Peyer's patch (tissue), 4 donors: Measurements from ENCODE around the gene BBLN.

Experiments
- CTCF ChIP-seq, 6 experiments: fragments of 450-650 bp in 4 of 6; fragments of 200-600 bp in 2 of 6; sonication (generic) in 1 of 6; IDR thresholded peaks; one replicate each; pipeline ENCODE4 v1.5.1; 2017 to 2019; ENCODE audit warnings: antibody characterized with exemption in 6 of 6, mild to moderate bottlenecking in 3 of 6, moderate library complexity in 1 of 6
- POLR2A ChIP-seq, 2 donors: fragments of 450-650 bp; IDR thresholded peaks; one replicate each; pipeline ENCODE4 v1.5.1; 2017; ENCODE audit warnings: antibody characterized with exemption in 2 of 2, mild to moderate bottlenecking in 2 of 2, moderate library complexity in 2 of 2

GRCh38 chr9:128159784-128160602, at the start of gene BBLN:
- TF ChIP-seq CTCF (IDR thresholded peaks at IDR 0.05) (no peak), POLR2A (IDR thresholded peaks at IDR 0.05) (peak; percentile 42 to 59)
